Measurements from ENCODE around the gene NEK6. TPM values are rescaled to one million over a fixed set of nuclear protein-coding genes. Genes with fewer than 3 reads are reported as not detected.
"Not testable (repeated sequence)": the region's sequence is repeated elsewhere in the genome, so short reads cannot be mapped to it uniquely, and the experiment has no call there.

The NEK6 gene
- total and polyA plus RNA-seq, 3 donors from 2014 or later = 11.5 to 21.5 (median 21.4) TPM

- no peaks in the 10 kb centered on the region for H3K9me3 ChIP-seq
- intact Hi-C loops (cut with DNase I; ENCODE audit: low total_unique reads) = loop anchor here (10.0 kb wide), 1 partner anchor 133 kb away; no protein-coding TSS in a partner anchor
- H3K27me3 ChIP-seq = no peaks in the 10 kb centered on the region
- no peak overlapping the region for H3K27ac ChIP-seq
- TF ChIP-seq POLR2A (IDR thresholded peaks at IDR 0.05) (no peak), CTCF (IDR thresholded peaks at IDR 0.05) (no peak)
- DNase-seq = no peak
- WGBS, 2 donors = 82 to 86% methylated on average over 3 of the region's 3 CpGs
- no peaks in the 10 kb centered on the region for H3K36me3 ChIP-seq (ENCODE audit: low read depth, missing control alignments)
- H3K4me3 ChIP-seq = no peak overlapping the region
- peaks cover 10% of the 10 kb centered on the region for H3K4me1 ChIP-seq
These were observed 9.7 kb upstream of the NEK6 start for GRCh38 chr9:124248066-124248465.

GRCh38 chr9:124248960-124249359 lies 8.8 kb upstream of the NEK6 start:
- Histone ChIP-seq H3K4me1 (peaks cover 10% of the 10 kb centered on the region), H3K27me3 (no peaks in the 10 kb centered on the region), H3K27ac (no peak overlapping the region), H3K9me3 (no peaks in the 10 kb centered on the region), H3K4me3 (no peak overlapping the region), H3K36me3 (ENCODE audit: low read depth, missing control alignments) (no peaks in the 10 kb centered on the region)
- intact Hi-C loops (cut with DNase I; ENCODE audit: low total_unique reads) = loop anchor here (10.0 kb wide), 1 partner anchor 134 kb away; no protein-coding TSS in a partner anchor
- DNase-seq = no peak
- TF ChIP-seq POLR2A (IDR thresholded peaks at IDR 0.05) (no peak), CTCF (IDR thresholded peaks at IDR 0.05) (no peak)
- 90 to 92% methylated on average over 4 of the region's 4 CpGs for WGBS, 2 donors

GRCh38 chr9:124251204-124251603 lies 6.5 kb upstream of the NEK6 start:
- WGBS, 2 donors = 79 to 82% methylated on average over 4 of the region's 4 CpGs
- no peaks in the 10 kb centered on the region for H3K36me3 ChIP-seq (ENCODE audit: low read depth, missing control alignments)
- no peak for DNase-seq
- no peak overlapping the region for H3K4me3 ChIP-seq
- no peak overlapping the region for H3K27ac ChIP-seq
- no peaks in the 10 kb centered on the region for H3K27me3 ChIP-seq
- TF ChIP-seq POLR2A (IDR thresholded peaks at IDR 0.05) (no peak), CTCF (IDR thresholded peaks at IDR 0.05) (no peak)
- no peaks in the 10 kb centered on the region for H3K9me3 ChIP-seq
- H3K4me1 ChIP-seq = peaks cover 10% of the 10 kb centered on the region
- intact Hi-C loops (cut with DNase I; ENCODE audit: low total_unique reads) = no loop called here

- intact Hi-C loops (cut with DNase I; ENCODE audit: low total_unique reads) = no loop called here
- H3K27ac ChIP-seq = no peak overlapping the region
- TF ChIP-seq CTCF (IDR thresholded peaks at IDR 0.05) (no peak), POLR2A (IDR thresholded peaks at IDR 0.05) (no peak)
These were observed 6.0 kb upstream of the NEK6 start for GRCh38 chr9:124251605-124252378.

GRCh38 chr9:124252878-124253277 lies 4.9 kb upstream of the NEK6 start:
- 93% methylated on average over 8 of the region's 8 CpGs for WGBS, 2 donors
- H3K9me3 ChIP-seq; H3K27ac ChIP-seq; H3K27me3 ChIP-seq; H3K36me3 ChIP-seq (ENCODE audit: low read depth, missing control alignments); intact Hi-C loops (cut with DNase I; ENCODE audit: low total_unique reads); DNase-seq; H3K4me1 ChIP-seq; H3K4me3 ChIP-seq: not testable (repeated sequence)

More at GRCh38 chr9:124251605-124252378, 6.0 kb upstream of the NEK6 start:
- Histone ChIP-seq H3K27me3 (no peaks in the 10 kb centered on the region), H3K4me3 (no peak overlapping the region), H3K9me3 (no peaks in the 10 kb centered on the region), H3K4me1 (peaks cover 6% of the 10 kb centered on the region), H3K36me3 (ENCODE audit: low read depth, missing control alignments) (no peaks in the 10 kb centered on the region)
- WGBS, 2 donors = 52 to 53% methylated on average over 15 to 16 of the region's 16 CpGs
- peak; percentile 42 for DNase-seq

Data from testis (tissue), 3 donors.